GM19193 (cell line): ENCODE results near the gene ASB6.

ENCODE experiments used
- POLR2A ChIP-seq: IDR thresholded peaks from 4 replicates; pipeline ENCODE4 v1.6.1; 2011; ENCODE audit not compliant: insufficient read depth, insufficient read length; ENCODE audit errors: extremely low read depth

Gene ASB6

DNA sequence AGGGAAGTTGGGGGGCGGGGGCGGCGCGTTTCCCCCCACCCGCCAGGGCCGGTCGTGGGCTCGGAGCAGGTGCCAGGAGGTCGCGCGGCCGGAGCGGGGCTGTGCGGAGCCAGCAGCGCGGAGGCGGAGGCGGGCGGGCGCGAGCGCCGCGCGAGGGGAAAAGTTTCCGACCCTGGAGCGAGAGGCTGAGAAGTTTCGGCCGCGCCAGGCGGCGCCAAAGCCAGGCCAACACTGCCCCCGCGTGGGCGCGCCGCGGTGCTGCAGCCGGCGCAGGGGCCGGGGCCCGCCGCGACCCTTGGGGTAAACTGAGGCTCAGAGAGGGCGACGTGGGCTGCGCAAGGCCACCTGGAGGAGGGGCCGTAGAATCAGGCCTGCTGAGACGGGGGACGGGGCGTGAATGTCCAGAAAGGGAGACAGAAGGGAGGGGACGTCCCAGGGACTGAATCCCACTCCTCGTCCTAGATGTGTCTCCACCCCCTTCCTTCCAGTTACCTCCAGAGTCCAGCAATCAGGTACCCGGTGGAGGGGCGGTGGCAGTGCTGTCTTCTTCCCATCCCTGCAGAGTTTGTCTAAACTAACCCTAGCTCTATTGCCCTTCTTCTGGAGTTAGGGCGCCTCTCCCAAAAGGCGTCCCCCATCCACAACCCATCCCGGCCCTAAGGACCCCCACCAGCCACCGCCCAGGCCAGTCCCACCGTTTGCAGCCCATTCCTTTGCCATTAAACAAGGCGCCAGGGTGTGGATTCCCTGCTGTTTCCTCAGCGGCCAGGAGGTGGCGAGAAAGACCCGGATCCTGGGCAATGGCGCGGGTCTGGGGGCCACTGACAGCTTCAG is 31.3 kb downstream of the ASB6 start:
- TF ChIP-seq POLR2A, result no peak

DNA sequence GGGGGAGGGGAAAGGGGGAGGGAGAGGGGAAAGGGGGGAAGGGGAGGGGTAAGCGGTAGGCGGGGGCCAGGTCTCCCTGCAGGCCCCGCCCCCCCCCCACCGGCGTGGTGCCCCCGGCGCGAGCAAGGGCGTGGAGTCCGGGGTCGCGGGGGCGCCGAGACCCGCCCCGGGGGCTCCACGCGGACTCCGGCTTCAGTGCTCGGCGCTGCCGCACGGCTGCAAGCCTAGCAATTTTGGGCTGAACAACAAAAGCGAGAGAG is 31.8 kb downstream of the ASB6 start:
- no peak for TF ChIP-seq POLR2A

DNA sequence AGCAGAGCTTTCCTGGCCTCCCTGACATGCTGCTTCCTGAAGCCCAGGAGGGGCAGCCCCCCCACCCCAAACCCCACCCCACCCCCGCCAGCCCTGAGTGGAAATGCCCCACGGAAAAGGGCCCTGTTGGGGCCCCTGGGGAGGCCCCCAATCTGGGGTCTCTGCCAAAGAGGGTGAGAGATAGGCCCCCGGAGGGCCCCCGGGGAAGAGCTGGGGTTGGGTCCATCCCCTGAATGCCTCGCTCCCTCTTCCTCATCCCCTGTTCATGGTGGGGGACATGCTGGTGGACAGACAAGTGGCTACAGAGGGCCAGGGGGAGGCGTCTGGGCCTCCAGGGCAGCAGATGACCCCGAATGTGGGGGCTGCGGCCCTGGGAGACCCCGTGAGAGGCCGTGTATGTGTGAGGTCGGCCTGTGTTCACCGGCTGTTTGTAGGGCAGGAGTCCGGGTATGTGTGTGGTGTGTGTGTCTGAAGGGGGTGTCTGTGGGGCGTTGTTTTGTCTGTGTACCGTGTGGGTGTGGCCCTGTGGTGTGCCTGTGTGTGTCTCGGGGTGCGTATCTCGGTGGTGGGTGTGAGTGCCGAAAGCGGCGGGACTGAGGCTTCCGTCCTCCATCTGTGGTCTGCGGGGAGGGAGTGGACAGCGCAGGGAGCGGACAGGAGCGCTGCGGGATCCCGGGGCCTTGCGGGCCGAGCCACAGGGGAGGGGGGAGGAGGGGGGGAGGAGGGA is 32.3 kb downstream of the ASB6 start:
- no peak for TF ChIP-seq POLR2A

DNA sequence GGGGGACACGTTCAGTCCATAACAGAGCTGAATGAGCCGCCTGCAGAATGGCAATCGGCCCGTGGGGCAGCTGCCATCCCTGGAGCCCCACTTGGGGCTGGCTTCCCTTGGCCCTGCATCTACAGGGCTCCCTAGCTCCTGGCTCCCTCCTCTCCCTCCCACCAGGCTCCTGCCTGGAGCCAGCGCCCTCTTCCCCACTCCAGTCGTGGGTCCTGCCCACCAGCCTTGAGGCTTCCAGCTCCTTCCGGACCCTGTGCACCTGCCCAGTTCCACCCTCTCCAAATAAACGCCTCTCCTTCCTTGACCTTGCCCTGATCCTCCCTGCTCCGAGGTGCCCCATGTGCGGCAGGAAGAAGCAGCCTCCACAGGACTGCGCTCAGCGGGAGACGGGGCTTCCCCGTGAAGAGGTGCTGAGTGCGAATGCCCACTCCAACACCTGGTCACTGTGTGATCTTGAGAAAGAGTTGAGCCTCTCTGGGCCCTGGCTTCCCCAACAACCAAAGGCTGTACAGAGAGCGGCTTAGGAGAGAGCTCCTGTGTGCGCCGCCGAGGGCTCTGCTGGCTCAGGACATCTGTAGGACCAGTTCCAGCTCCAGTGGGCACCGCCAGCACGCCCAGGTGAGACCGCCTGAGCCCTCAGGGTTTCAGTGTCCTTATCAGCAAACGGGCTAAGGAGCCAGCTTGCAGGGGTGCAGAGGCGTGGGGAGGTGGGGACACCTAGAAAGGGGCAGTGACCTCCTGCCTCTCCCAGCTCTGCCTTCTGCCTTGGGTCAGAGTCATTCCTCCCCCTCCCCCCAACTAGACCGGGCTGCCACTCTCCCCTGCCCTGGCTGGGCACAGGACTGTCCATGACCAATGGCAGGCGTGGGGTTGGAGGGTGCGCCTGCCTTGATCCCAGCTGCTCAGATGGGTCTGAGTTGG is 33.1 kb downstream of the ASB6 start:
- no peak for TF ChIP-seq POLR2A

DNA sequence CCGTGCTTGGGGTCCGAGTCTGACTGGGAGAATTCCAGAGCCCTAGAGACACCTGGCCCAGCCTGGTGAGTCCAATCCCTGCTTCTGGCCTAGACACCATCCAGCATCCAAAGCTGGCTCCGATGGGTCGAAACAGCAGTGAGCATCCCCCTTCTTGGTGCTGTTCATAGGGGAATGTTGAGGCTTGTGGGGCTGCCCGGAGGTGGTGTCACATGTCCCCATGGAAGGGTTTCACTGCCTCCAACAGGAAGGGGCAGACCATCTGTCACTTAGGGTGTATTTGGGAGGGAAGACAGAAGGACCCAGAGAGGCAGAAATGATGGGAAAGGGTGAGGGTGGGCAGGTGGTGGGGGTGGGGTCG is 34.9 kb downstream of the ASB6 start:
- no peak for TF ChIP-seq POLR2A

DNA sequence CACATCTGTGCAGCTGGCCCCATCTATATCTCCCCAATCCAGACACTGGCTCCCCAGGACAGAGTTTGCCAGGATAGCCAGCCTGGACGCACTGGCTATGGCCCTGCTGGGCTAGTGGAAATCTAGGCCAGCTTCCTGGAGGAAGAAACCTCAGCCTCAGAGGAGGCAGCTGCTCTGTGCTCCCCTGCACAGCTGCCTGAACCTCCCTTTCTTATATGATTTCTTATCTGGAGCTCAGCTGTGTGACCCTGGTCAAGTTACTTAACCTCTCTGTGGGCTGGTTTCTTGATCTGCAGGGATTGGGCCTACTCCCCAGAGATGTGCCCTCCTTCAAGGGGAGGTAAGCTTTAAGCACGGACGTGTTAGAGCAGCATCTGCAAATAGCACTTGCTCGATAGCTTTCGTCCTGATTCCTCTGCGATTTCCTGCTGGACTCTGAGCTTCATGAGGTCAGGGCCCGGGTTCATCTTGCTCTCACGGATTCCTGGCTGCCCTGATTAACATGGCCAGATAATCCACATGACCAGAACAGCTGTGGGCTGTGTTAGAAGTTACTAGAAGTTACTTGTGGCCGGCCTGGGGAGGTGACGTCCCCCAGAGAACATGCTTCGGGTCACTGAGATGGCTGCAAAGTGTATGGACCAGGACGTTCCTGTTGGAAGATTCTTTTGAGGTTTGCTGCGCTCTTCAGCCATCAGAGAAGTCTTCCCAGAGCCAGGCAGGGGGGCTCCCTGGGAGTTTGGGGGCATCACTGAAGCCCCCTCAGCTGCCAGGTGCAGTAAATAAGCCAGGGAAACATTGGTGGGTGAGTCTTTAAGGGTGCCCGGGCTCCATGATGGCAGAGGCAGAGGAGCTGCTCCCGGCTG is 35.6 kb downstream of the ASB6 start:
- TF ChIP-seq POLR2A, result no peak

DNA sequence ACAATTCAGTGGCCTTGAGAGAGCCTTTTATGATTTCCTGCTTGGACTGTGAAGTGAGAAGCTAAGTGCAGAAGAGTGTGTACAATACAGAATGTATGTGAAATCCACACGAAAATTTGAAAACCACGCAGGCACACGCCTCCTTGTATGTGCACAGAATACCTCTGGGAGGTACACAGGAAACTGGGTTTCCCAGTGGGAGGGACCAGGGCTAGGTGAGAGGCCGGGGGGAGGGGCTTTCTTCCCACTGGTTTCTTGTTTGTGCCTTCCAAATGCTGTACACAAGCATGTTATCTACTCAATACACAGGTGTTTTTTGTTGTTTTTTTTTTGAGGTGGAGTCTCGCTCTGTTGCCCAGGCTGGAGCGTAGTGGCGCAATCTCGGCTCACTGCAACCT is 37.2 kb downstream of the ASB6 start:
- TF ChIP-seq POLR2A, result no peak

DNA sequence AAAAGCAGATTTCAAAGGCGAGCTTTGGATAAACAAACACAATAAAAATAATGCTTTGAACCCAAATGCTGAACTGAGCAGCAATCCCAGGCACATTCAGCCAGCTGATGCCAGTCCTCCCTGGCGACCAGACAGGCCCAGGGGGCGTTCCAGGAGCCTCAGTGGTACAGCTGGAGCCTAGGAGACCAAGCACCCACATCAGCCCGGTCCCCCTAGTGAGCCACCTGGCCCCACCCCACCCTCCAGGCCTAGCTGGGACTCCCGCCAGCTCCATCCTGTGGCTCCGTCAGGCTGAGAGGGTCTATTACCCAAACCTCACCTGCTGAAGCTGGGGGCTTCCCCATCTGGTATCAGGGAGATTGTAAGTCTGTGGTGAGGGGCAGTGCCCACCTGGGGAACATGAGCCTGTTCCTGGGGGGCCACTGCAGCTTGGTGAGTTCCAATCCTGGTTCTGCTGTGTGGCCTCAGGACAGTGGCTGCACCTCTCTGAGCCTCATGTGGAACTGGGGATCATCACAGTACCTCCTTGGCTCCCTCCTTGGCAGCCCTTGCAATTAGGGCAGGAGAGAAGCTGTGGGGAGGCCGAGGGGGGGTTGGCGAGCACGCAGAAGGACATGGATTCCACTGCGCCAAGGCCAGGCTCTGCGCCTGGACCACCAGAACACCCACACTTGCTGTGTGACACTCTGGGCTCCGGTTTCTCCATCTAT is 37.7 kb downstream of the ASB6 start:
- no peak for TF ChIP-seq POLR2A

DNA sequence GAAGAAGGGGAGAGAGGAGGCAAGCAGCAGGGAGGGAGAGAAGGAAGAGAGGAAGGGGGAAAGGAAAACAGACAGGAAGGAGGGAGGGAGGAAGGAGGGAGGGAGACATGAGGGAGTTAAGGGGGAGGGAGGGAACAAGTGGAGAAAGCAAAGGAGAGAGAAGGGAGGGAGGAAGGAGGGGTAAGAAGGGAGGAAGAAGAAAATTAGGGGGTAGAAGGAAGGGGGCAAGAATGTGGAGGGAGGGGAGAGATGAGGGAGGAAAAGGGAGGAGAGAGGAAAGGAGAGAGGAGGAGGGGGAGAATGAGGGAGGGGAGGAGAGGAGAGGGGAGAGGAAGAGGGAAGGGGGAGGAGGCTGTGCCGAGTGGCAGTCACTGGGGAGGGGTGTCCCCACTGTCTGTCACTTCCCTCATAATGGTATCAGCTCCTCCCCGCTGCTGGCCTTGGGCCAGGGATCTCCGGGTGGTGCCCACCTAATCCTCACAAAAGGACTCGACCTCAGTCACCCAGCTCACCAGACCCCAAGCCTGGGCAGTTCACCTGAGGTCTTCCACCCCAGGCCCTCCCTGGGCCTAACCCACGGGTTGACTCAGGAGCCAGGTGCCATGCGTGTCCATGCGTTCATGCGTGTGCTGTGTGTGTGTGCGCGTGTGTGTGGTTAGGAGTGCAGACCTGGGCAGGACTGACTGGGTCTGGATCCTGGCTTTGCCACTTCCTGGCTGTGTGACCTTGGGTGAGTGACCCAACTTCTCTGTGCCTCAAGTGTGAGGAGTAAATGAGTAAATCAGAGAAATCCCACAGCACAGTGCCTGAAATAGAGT is 39.1 kb downstream of the ASB6 start:
- TF ChIP-seq POLR2A, result no peak

DNA sequence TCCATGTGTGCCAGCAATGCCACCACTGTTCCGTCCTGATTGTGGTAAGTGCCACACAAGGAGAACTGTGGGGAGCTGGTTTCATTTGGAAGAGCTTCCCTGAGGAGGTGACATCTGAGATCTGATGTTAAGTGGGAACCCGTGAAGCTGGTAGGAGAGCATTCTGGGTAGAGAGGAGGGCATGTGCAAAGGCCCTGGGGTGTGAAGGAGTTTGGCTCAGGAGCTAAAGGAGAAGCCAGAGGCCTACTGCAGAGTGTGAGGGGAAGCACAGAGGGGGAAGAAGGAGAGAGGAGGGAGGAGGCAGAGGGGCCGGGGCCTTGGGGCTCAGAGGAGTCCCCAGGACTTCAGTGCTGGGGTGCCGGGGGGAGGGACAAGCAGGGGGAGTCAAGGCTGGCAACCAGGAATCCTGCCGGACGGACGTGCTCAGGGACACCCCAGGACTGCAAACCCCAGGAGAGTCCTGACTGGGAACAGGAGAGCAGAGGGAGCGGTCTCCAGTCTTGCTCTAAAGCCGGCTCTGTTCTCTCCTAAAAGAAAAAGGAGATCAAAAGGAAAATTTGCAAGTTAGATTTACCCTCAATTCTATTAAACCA is 40.8 kb downstream of the ASB6 start:
- no peak for TF ChIP-seq POLR2A

DNA sequence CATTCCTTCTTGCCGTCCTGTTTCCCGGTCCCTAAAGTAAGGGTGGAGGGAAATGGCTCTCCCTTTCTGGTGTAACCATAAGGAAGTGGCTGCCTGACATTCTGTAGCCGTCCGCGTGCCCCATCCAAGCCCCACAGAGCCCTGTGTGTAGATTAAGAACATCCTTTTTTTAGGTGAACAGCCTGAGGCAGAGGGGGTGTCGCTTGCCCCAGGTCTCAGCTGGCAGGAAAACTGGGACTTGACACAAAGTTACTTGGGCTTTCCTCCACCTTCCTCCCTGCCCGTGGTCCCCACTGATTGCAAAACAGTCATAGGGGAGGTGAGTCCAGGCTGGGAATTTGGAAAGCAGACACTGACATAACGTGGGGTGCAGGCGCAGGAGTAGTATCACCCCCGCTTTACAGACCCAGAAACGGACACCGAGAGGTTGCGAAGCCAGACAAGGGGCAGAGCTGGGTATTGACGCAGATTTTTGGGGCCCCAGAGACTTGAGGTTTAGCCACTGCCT is 43.8 kb downstream of the ASB6 start:
- no peak for TF ChIP-seq POLR2A

DNA sequence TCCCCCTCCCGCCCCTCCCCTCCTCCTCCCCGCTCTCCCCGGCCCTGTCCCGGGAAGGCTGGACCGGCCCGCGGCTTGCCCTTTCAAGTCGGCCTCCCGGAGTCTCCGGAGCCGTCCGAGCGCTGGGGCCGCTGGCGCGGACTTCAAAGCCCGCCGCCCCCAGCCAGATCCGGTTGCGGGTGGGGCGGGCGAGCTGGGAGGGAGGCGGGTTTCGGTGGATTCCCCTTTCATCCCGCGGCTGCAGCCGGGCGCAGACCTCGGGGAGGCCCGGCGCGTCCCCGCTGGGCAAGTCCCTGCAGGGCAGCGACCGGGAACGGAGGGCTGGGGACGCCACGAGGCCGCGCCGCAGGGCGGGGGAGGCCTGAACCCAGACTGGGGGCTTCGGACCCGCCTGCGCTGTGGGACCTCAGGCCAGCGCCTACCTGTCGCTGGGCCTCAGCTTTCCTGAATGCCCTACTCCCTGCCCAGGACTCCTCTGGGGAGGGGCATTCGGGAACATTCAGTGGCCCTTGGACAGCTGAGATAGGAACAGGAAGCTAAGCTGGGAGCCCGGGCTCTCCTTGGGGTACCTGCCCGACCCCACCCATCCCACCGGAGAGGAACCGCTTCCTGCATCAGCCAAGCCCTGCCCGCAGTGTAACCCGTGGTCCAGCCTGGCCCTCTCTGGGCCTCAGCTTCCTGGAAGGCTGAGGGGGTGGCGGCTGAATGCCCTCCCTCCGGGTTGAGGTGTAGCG is 44.4 kb downstream of the ASB6 start:
- no peak for TF ChIP-seq POLR2A
